ENCODE data around the gene UBE3A.

UBE3A gene

DNA sequence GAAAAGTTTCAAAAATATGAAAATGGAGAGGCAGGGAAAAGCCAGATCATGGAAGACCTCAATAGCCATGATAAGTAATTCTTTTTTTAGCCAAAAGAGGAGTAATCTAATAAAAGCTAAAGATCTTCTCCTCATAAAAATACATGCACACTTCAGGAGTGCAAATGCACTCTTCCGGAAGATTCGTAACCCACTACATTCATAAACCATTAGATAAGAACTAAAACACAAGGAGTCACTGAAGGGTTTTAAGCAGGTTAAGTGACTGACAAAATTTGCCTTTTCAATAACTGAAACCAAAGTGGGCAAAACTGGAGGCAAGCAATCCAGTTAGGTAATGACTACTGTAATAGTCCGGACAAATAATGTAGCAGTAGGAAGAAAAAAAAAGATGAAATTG, 46.0 kb downstream of the UBE3A start:
- Histone ChIP-seq H3K4me3 (ENCODE audit: low read depth, low read length, poor library complexity, severe bottlenecking) (no peak overlapping the region), H3K79me2 (ENCODE audit: insufficient read depth, low read length) (peaks cover 28% of the 10 kb centered on the region), H3K27ac (ENCODE audit: low read depth, low read length, poor library complexity, severe bottlenecking) (no peak overlapping the region), H4K20me1 (ENCODE audit: insufficient read depth, low read length) (no peaks in the 10 kb centered on the region), H3K4me1 (ENCODE audit: insufficient read depth, low read length, severe bottlenecking) (no peaks in the 10 kb centered on the region), H3K9ac (ENCODE audit: low read length) (no peak overlapping the region), H3K4me2 (ENCODE audit: low read length) (no peak overlapping the region), H3K9me3 (ENCODE audit: low read length) (0 out of 2 replicates have a peak, but pooled peaks cover 3% of the 10 kb centered on the region), H3K27me3 (ENCODE audit: insufficient read depth, low read length) (no peaks in the 10 kb centered on the region), H3K36me3 (ENCODE audit: insufficient read depth, low read length) (peaks cover 80% of the 10 kb centered on the region), H3F3A (ENCODE audit: insufficient read depth, low read length) (no peaks in the 10 kb centered on the region), H3K9me2 (ENCODE audit: low read depth, low read length) (no peaks in the 10 kb centered on the region), H2AFZ (ENCODE audit: low read length) (no peak overlapping the region)
- TF ChIP-seq, protein P1, sequence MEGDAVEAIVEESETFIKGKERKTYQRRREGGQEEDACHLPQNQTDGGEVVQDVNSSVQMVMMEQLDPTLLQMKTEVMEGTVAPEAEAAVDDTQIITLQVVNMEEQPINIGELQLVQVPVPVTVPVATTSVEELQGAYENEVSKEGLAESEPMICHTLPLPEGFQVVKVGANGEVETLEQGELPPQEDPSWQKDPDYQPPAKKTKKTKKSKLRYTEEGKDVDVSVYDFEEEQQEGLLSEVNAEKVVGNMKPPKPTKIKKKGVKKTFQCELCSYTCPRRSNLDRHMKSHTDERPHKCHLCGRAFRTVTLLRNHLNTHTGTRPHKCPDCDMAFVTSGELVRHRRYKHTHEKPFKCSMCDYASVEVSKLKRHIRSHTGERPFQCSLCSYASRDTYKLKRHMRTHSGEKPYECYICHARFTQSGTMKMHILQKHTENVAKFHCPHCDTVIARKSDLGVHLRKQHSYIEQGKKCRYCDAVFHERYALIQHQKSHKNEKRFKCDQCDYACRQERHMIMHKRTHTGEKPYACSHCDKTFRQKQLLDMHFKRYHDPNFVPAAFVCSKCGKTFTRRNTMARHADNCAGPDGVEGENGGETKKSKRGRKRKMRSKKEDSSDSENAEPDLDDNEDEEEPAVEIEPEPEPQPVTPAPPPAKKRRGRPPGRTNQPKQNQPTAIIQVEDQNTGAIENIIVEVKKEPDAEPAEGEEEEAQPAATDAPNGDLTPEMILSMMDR (IDR thresholded peaks at IDR 0.05; ENCODE audit: low read length): no peak
- no peak for TF ChIP-seq EZH2 (IDR thresholded peaks at IDR 0.05; ENCODE audit: borderline replicate concordance, low read length)

DNA sequence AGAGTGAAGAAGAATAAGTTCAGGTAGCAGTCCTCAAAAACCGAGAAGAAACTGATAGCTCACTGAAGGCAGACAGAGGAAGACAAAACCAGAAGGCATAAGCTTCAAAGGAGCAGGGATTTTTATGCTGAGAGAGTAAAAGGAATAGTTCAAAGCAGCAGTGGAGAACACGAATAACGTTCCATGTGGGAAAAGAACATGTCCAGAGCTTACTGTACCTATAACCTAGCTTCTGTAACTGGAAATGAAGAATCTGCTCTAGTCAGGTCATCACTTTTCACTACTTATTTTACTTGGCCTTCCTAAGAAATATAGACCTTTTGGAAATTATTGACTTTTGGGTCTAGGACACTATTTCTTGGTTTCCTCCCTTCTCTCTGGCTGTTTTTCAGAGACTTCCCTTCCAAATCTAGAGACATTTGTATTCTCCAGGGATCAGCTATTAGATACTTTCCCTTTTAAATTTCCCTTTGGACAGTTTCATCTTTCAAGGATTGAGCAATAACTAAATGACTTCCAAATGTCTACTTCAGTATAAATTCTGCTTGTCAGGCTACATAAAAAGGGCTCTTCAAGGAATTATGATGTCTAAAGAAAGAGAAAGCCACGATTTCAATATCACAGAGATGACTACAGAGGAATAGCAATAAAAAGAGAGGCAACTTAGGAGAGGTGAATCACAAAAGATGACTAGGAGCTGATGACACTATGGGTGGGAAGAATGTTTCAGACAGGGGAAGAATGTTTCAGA, 46.7 kb downstream of the UBE3A start:
- H3K9me2 ChIP-seq (ENCODE audit: low read depth, low read length): no peaks in the 10 kb centered on the region
- no peaks in the 10 kb centered on the region for H4K20me1 ChIP-seq (ENCODE audit: insufficient read depth, low read length)
- H3F3A ChIP-seq (ENCODE audit: insufficient read depth, low read length): no peaks in the 10 kb centered on the region
- no peak overlapping the region for H3K27ac ChIP-seq (ENCODE audit: low read depth, low read length, poor library complexity, severe bottlenecking)
- no peak overlapping the region for H3K9ac ChIP-seq (ENCODE audit: low read length)
- peaks cover 87% of the 10 kb centered on the region for H3K36me3 ChIP-seq (ENCODE audit: insufficient read depth, low read length)
- H3K4me1 ChIP-seq (ENCODE audit: insufficient read depth, low read length, severe bottlenecking): no peaks in the 10 kb centered on the region
- TF ChIP-seq, protein P1 (IDR thresholded peaks at IDR 0.05; ENCODE audit: low read length): no peak
- no peak for TF ChIP-seq EZH2 (IDR thresholded peaks at IDR 0.05; ENCODE audit: borderline replicate concordance, low read length)
- H3K79me2 ChIP-seq (ENCODE audit: insufficient read depth, low read length): peaks cover 33% of the 10 kb centered on the region
- 0 out of 2 replicates have a peak, but pooled peaks cover 3% of the 10 kb centered on the region for H3K9me3 ChIP-seq (ENCODE audit: low read length)
- H2AFZ ChIP-seq (ENCODE audit: low read length): no peak overlapping the region
- no peak overlapping the region for H3K4me3 ChIP-seq (ENCODE audit: low read depth, low read length, poor library complexity, severe bottlenecking)
- no peaks in the 10 kb centered on the region for H3K27me3 ChIP-seq (ENCODE audit: insufficient read depth, low read length)
- H3K4me2 ChIP-seq (ENCODE audit: low read length): no peak overlapping the region

GRCh38 chr15:25385986-25386385, 52.8 kb downstream of the UBE3A start:
- H3K9me3 ChIP-seq (ENCODE audit: low read length): peaks cover 11% of the 10 kb centered on the region
- peaks cover 94% of the 10 kb centered on the region for H3K36me3 ChIP-seq (ENCODE audit: insufficient read depth, low read length)
- no peaks in the 10 kb centered on the region for H3K9me2 ChIP-seq (ENCODE audit: low read depth, low read length)
- H4K20me1 ChIP-seq (ENCODE audit: insufficient read depth, low read length): no peaks in the 10 kb centered on the region
- H3K4me1 ChIP-seq (ENCODE audit: insufficient read depth, low read length, severe bottlenecking): no peaks in the 10 kb centered on the region
- H3K27ac ChIP-seq (ENCODE audit: low read depth, low read length, poor library complexity, severe bottlenecking): no peak overlapping the region
- no peaks in the 10 kb centered on the region for H3F3A ChIP-seq (ENCODE audit: insufficient read depth, low read length)
- peaks cover 76% of the 10 kb centered on the region for H3K79me2 ChIP-seq (ENCODE audit: insufficient read depth, low read length)
- no peak overlapping the region for H2AFZ ChIP-seq (ENCODE audit: low read length)
- TF ChIP-seq, protein P1 (IDR thresholded peaks at IDR 0.05; ENCODE audit: low read length): no peak
- no peaks in the 10 kb centered on the region for H3K27me3 ChIP-seq (ENCODE audit: insufficient read depth, low read length)
- no peak overlapping the region for H3K4me3 ChIP-seq (ENCODE audit: low read depth, low read length, poor library complexity, severe bottlenecking)
- no peak overlapping the region for H3K9ac ChIP-seq (ENCODE audit: low read length)
- H3K4me2 ChIP-seq (ENCODE audit: low read length): no peak overlapping the region
